Kidney (tissue), 14 donors: ENCODE results near the gene PJVK. TPM values are rescaled to one million over a fixed set of nuclear protein-coding genes. Genes with fewer than 3 reads are reported as not detected.

Experiments
- DNase-seq, 5 donors: peaks; one replicate each; pipeline ENCODE4 v3.0.0-alpha.2; 2013 to 2020
- FAIRE-seq: peaks from 2 replicates; lab custom pipeline; 2012; peaks lifted over from hg19 to GRCh38; lab: Jason Lieb, UNC
- H3K27ac ChIP-seq, 2 donors: one replicate each; pipeline ENCODE4 v1.7.0; 2013; ENCODE audit warnings: low read depth in 2 of 2, low read length in 2 of 2, inconsistent platforms in 1 of 2
- H3K27me3 ChIP-seq: one replicate; pipeline ENCODE4 v1.7.1; 2013; ENCODE audit warnings: low read length, inconsistent platforms; ENCODE audit not compliant: control insufficient read depth, insufficient read depth
- H3K36me3 ChIP-seq, 3 donors: one replicate each; pipeline versions ENCODE4 v1.7.0 to v1.7.1; 2013; ENCODE audit warnings: low read length in 3 of 3, control low read depth in 1 of 3, inconsistent platforms in 1 of 3; ENCODE audit not compliant: insufficient read depth in 3 of 3, control insufficient read depth in 2 of 3
- H3K4me1 ChIP-seq, 3 donors: one replicate each; pipeline versions ENCODE4 v1.7.0 to v1.7.1; 2013; ENCODE audit warnings: low read length in 3 of 3, inconsistent platforms in 1 of 3, low read depth in 1 of 3; ENCODE audit not compliant: control insufficient read depth in 2 of 3, insufficient read depth in 2 of 3
- H3K4me3 ChIP-seq, 3 donors: one replicate each; pipeline versions ENCODE4 v1.7.0 to v1.8.1; 2013; ENCODE audit warnings: low read length in 3 of 3, control low read depth in 1 of 3, inconsistent platforms in 1 of 3
- H3K9ac ChIP-seq, 3 donors: one replicate each; pipeline versions ENCODE4 v1.7.0 to v1.7.1; 2013; ENCODE audit warnings: low read length in 3 of 3, control low read depth in 1 of 3, inconsistent platforms in 1 of 3
- H3K9me3 ChIP-seq, 3 donors: one replicate each; pipeline versions ENCODE4 v1.7.0 to v1.7.1; 2013; ENCODE audit warnings: low read length in 3 of 3, control low read depth in 1 of 3, inconsistent platforms in 1 of 3; ENCODE audit not compliant: control insufficient read depth in 2 of 3, insufficient read depth in 1 of 3
- intact Hi-C: fragments of 100-400 bp; cut with DNase I; formaldehyde crosslinking; loops from one replicate; pipeline ENCODE4 v1.11.1; 2022
- polyA plus RNA-seq: library from polyadenylated mRNA; stranded (reverse); fragments of 350-450 nt; fragmentation: Illumina TruSeq; extraction: RNeasy Lipid Tissue Mini Kit (QIAGEN cat#74804); gene quantifications from one replicate; pipeline ENCODE4 v1.2.3, GENCODE V29; 2014; ENCODE audit warnings: low read depth, low replicate concordance; ENCODE audit not compliant: insufficient read depth
- total RNA-seq: library from RNA; stranded (reverse); fragmentation: NEBNext Ultra II Directional; extraction: Animal tissue kit (Norgen Biotek cat#: 25700); gene quantifications from one replicate; pipeline ENCODE4 v1.2.1, GENCODE V29; 2021
- TF ChIP-seq, protein P1 (sequence below): IDR thresholded peaks from 3 replicates; pipeline ENCODE4 v1.5.1; 2012; ENCODE audit warnings: mild to moderate bottlenecking, moderate library complexity, borderline replicate concordance; ENCODE audit not compliant: insufficient read depth; ENCODE audit errors: extremely low read depth
- donor health status: control.
- donor health status: control.
- donor health status: control.
- donor health status: control.
- donor health status: control.
- donor health status: DM: yes; HTN: yes; CAD: no.
- donor health status: Normal renal cell carcinoma (clear cell type).

PJVK gene
- total and polyA plus RNA-seq, 2 donors from 2014 or later, result 4.3 to 6.2 TPM

DNA sequence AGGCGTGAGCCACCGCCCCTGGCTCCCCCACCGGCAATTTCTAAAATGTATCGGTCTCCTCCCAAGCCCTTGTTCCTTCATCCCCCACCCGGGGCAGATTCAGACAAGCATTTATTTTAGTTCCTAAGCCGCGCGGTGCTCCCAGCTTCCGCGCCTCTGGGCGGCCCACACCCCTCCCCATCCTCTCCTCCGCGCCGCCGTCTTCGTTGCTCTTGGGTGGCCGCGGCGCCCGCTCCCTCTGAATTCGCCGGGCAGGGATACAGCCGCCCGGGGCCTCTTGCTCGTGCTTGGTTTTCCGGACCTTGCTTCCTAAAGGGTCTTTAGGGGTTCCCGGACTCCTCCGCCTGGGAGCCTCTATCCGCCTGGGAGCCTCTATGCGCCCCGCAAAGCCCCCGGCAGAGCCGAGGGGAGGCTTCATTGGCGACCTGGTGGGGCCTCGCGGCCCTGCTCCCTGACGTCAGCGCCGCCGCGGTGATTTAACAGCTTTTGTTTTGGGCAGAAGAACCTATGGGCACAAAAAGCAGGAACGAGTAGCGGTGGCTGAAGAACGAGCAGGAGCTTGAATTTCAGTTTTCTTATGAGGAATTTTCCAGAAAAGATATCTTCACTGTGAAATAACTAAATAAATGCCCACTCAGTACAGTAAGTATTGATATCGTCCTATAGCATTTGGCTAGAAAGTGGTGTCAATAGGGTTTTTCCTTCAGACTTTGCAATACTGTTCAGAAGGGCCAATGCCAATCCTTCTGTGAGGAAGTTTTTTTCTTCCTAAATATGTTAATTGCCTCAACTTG is 37.5 kb upstream of the PJVK start:
- Histone ChIP-seq H3K4me3 (peak overlapping the region; percentile 67 to 86 (median 69)), H3K9ac (peak overlapping the region; percentile 26 to 63 (median 47)), H3K9me3 (no peaks in the 10 kb centered on the region), H3K36me3 (no peaks in the 10 kb centered on the region), H3K4me1 (peaks cover 0 to 5% (median 0%) of the 10 kb centered on the region in 3 donors), H3K27me3 (no peaks in the 10 kb centered on the region), H3K27ac (peak overlapping the region; percentile 76 to 83)
- TF ChIP-seq, protein P1, sequence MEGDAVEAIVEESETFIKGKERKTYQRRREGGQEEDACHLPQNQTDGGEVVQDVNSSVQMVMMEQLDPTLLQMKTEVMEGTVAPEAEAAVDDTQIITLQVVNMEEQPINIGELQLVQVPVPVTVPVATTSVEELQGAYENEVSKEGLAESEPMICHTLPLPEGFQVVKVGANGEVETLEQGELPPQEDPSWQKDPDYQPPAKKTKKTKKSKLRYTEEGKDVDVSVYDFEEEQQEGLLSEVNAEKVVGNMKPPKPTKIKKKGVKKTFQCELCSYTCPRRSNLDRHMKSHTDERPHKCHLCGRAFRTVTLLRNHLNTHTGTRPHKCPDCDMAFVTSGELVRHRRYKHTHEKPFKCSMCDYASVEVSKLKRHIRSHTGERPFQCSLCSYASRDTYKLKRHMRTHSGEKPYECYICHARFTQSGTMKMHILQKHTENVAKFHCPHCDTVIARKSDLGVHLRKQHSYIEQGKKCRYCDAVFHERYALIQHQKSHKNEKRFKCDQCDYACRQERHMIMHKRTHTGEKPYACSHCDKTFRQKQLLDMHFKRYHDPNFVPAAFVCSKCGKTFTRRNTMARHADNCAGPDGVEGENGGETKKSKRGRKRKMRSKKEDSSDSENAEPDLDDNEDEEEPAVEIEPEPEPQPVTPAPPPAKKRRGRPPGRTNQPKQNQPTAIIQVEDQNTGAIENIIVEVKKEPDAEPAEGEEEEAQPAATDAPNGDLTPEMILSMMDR, result no peak
- peak; percentile 83 to 91 (median 89) for DNase-seq
- FAIRE-seq, result no peak
- intact Hi-C loops, result no loop called here

DNA sequence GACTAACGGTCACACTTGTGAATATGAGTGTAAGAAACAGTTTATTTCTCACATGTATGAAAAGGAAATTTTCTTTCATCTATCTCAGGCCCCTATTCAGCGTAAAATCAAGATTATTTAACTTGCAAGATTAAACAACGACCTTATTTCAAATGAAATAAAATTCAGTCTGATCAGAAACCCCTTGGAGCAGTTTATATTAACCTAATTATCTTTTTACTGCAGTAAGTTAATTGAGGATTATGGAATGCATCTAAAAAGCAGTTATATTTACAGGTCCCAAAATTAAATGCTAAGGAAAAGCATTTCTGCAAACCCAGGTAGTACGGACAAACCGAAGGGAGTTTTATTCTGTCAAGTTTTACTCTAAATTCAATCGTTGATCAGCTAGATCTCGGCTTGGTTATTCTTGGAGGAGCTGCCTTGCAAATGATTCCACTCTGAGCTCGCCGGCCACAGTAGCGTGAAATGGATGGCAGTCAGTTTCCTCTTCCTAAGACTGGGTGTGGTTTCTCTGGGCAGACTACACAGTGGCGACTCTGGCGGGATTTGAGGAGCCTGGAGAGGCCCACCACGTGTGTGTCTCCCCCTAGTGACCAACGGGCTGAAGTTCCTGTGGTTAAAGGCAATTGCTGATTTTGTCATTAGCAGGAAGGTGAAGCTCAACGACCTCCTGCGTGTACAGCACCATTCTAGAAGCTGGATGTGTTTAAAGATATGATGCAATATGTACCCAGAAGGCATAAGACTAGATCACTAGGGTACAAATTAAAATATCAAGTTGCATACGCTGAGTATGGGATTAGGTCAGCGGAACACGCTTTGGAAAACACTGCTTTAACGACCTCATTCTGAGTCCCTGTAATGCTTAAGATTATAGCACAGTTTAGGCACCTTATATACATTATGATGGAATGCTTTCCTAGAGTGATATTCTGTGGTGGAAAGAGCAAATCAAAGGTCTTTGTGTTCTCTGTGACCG is 36.6 kb upstream of the PJVK start:
- H3K27ac ChIP-seq, result peak overlapping the region in 1 of 2 donors; percentile 76
- peaks cover 0 to 5% (median 0%) of the 10 kb centered on the region in 3 donors for H3K4me1 ChIP-seq
- no peaks in the 10 kb centered on the region for H3K27me3 ChIP-seq
- DNase-seq, result peak; percentile 93 to 97 (median 94)
- peak overlapping the region; percentile 26 to 63 (median 47) for H3K9ac ChIP-seq
- FAIRE-seq, result peak; percentile 62
- H3K9me3 ChIP-seq, result no peaks in the 10 kb centered on the region
- intact Hi-C loops, result no loop called here
- H3K36me3 ChIP-seq, result no peaks in the 10 kb centered on the region
- H3K4me3 ChIP-seq, result peak overlapping the region; percentile 67 to 86 (median 79)
- TF ChIP-seq, protein P1, result peak; percentile 87

DNA sequence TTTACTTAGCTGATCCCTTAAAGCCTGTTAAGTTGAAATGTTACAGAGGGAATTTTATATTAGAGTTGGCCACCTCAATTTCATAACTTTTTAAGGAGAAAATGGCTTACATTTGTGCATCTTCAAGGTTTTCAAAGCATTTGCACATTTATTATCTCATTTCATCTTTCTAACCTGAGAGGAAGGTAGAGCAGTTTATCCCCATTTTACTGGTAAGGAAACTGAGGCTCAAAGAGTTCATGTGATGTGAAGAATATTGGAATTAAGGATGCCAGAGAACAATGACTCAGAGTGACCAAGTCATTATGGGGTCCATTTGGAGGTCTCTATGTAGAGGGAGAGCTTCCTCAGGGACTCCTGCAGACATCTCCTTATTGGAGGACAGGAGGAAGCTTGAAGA is 35.2 kb upstream of the PJVK start:
- no peak for DNase-seq
- TF ChIP-seq, protein P1, result no peak
- no peak for FAIRE-seq
- no peaks in the 10 kb centered on the region for H3K36me3 ChIP-seq
- H3K9me3 ChIP-seq, result no peaks in the 10 kb centered on the region
- intact Hi-C loops, result no loop called here
- H3K27ac ChIP-seq, result no peak overlapping the region
- H3K4me3 ChIP-seq, result no peak overlapping the region
- H3K9ac ChIP-seq, result peak overlapping the region in 1 of 3 donors; percentile 6
- H3K27me3 ChIP-seq, result no peaks in the 10 kb centered on the region
- peaks cover 0 to 5% (median 0%) of the 10 kb centered on the region in 3 donors for H3K4me1 ChIP-seq
